HG03064 (cell line): ENCODE data around the gene CMTM4.
"Not testable (repeated sequence)": the region's sequence is repeated elsewhere in the genome, so short reads cannot be mapped to it uniquely, and the experiment has no call there.

Experiments used
- ATAC-seq: cut with Tn5 transposase; IDR thresholded peaks from one replicate; pipeline ENCODE4 v1.9.1; 2021; ENCODE audit warnings: low read depth; ENCODE audit not compliant: unreplicated experiment

CMTM4 gene

DNA sequence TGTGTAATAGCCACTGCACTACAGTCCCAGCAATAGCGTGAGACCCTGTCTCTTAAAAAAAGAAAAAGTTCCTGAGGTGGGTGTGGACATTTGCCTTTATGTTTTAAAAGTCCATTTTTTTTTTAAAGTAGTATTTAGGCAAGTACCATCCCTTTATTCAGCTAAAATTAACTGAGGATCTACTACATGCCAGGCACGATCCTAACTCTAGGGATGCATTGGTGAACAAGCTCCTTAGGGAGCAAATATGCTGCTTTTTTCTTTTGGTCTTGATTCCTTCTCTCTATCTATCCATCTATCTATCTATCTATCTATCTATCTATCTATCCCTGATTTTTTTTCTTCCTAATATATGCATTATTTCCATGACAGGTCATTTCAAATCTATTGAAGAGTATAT is 47.4 kb downstream of the CMTM4 start:
- no peak for ATAC-seq

DNA sequence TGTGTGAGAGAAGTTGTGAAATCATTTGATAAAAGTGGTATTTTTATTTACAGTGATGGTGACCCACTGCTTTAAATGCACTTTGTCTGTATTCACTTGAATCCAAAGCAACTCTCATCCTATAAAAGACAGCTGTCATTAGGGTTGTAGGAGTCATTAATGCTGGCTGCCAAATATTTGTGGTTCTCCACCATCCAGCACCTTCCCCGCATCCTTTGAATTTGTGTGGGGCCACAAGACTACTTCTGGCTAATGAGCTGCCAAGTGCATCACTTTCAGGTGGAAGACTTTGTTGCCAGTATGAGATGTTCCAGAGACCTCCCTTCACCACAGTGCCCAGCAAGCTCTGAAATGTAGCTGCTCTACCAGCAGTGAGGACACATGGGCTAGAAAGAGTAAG is 48.7 kb downstream of the CMTM4 start:
- ATAC-seq: no peak

DNA sequence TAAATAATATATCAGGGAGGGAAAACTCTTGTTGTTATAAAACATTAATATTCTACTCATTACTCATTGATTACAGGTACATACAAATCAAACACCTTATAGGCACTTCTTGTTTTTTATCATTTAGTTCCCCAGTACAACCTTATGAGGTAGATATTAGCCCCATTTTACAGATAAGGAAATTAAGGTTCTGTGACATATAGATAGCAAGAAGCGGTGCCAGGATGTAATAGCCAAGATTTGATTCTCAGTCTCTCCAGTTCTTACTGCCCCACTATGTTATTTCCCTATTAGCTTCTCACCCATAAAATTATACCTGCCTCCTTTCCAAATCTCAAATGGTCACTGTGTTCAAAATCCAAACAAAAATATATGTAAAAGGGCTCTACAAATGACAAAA is 55.2 kb downstream of the CMTM4 start:
- no peak for ATAC-seq

DNA sequence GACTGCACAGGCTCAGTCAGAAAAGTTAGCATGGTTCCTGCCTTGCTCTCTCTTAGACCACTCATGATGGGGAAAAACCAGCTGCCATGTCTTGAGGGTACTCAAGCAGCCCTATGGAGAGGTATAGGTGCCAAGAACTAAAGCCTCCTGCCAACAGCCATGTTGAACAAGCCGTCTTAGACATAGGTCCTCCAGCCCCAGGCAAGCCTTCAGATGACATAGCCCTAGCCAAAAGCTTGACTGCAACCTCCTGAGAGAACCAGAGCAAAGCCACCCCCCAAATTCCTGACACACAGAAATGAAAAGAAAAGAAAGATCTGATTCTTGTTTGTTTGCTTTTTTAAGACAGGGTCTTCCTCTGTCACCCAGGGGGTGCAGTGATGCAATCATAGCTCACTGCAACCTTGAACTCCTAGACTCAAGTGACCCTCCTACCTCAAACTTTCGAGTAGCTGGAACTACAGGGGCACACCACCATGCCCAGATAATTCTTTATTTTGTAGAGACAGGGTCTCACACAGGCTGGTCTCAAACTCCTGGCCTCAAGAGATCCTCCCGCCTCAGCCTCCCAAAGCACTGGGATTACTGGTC is 55.7 kb downstream of the CMTM4 start:
- no peak for ATAC-seq

DNA sequence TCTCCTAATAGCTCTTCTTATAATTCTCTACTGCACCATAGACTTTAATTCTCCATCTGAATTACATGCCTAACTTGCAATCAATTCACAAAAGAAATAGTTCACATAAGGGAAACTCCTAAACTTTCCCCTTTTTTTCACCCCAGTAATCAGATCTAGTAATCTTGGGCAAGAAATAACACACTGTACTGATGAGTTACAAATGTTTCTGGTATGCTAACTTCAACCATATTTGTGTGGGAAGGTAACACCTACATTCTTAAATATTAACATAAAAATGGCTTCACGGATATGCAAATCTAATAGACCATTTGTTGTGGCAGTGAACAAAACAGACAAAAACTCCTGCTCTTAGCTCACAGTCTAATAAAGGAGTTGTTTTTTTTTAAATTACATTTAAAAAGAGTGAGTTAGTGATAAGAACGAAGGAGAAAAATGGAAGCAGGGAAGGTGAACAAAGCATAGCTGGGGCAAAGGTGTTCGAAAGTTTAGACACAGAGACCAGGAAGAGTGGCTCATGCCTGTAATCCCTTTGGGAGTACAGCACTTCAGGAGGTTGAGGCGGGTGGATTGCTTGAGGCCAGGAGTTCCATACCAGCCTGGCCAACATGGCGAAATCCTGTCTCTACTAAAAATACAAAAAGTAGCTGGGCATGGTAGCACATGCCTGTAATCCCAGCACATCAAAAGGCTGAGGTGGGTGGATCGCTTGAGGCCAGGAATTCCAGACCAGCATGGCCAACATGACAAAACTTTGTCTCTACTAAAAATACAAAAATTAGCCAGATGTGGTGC is 57.3 kb downstream of the CMTM4 start:
- no peak for ATAC-seq

DNA sequence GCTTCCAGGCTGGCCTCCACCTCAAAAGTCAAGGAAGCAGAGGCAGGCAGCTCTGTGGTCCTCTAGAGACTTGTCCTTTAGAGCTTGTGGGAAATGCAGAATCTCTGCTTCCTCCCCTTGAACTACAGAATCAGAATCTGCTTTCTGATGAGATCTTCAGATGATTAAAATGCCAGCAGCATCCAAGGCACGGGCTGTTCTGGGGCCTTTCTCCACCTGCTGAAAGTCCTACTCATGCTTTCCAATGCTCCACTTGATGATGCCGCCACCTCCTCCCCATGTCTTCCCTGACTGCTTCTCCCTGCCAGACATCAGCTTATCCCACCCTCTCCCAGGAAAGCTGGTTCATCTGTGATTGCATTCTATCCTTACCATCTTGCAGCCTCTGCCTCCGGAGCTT is 58.7 kb downstream of the CMTM4 start:
- no peak for ATAC-seq

DNA sequence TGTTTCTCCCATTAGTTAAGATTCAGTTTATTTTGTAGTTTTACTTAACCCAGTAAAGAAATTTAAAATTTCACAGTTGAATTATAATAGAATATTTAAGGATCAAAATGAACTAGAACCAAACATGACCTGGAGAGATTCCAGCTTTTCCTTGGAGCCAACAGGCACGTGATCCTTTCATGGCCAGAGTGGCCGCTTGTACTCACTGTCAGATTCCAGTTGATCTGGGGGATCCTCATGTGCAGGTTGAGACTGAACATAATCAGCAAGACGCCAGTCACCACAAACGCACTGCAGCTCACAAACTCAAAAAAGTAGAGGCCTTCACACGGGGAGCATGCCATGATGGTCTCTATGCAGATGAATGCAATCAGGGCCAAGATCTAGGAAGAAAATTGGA is 60.3 kb downstream of the CMTM4 start:
- ATAC-seq: no peak

DNA sequence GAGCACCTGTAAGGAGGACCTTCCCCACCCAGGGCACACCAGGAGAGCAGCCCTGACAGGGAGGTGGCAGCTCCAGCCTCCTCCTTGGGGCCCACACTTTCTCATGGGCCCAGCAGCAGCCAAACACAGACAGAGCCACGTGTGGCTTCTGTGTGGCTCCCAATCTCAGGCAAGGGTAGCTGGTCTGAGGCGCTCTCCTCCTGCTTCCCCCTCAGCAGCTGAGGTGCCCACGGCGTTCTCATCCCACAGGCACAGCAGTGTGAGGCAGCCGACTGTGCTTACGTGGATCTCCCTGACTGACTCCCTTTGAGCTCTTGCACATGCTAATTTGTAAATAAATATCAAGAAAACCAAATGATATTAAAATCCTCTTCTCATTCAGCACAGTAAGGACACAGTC is 61.1 kb downstream of the CMTM4 start:
- no peak for ATAC-seq

DNA sequence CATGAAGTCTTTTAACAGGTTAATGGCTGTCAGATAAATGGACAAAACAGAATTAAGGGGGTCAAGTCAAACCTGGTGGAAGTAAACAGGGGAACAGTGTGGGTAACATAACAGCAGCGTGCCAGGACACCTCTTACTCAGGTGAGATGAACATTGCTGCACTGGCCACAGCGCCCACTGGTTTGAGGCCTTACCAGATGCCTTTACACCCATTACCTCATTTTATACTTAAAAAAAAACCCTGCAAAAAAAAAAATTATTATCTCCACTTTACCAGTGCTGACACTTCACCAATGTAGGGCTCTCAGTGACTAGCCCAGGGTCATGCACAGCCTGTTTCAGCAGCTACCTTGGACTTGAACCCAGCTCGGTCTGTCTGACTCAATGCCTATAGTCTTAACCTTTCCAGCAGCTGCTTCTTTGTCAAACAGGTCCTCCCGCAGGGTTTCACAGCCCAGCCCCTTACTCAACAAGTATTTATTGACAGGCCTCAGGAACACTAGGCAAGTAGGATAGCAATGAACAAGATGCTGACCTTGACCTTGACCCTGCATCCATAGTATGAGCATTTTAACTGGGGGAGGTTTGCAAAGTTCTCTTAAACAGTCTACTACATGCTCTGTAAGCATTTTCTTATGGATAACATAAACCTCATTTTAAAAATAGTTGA is 61.9 kb downstream of the CMTM4 start:
- no peak for ATAC-seq

DNA sequence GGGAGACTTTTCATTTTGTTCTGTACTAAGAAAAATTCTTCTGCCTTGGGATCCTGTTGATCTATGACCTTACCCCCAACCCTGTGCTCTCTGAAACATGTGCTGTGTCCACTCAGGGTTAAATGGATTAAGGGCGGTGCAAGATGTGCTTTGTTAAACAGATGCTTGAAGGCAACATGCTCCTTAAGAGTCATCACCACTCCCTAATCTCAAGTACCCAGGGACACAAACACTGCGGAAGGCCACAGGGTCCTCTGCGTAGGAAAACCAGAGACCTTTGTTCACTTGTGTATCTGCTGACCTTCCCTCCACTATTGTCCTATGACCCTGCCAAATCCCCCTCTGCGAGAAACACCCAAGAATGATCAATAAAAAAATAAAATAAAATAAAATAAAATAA is 65.0 kb downstream of the CMTM4 start:
- not testable (repeated sequence) for ATAC-seq

DNA sequence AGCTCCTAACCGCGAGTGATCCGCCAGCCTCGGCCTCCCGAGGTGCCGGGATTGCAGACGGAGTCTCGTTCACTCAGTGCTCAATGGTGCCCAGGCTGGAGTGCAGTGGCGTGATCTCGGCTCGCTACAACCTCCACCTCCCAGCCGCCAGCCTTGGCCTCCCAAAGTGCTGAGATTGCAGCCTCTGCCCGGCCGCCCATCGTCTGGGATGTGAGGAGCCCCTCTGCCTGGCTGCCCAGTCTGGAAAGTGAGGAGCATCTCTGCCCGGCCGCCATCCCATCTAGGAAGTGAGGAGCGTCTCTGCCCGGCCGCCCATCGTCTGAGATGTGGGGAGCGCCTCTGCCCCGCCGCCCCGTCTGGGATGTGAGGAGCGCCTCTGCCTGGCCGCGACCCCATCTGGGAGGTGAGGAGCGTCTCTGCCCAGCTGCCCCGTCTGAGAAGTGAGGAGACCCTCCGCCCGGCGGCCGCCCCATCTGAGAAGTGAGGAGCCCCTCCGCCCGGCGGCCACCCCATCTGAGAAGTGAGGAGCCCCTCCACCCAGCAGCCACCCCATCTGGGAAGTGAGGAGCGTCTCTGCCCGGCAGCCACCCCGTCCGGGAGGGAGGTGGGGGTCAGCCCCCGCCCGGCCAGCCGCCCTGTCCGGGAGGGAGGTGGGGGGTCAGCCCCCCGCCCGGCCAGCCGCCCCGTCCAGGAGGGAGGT is 65.8 kb downstream of the CMTM4 start:
- not testable (repeated sequence) for ATAC-seq

DNA sequence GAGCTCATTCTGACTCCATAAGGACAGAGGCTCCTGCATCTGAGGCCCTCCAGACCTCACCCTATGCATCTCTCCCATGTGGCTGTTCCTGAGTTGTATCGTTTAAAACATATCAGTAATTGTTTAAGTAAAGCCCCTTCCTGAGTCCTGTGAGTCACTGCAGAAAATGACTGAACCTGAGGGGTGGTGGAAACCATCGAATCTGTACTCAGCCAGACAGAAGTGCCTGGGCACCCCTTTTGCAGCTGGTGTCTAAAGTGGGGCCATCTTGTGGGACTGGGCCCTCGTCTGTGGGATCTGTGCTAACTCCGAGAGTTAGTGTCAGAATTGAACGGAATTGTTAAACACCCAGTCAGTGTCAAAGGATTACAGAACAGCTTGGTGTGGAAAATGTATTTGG is 66.7 kb downstream of the CMTM4 start:
- ATAC-seq: no peak

DNA sequence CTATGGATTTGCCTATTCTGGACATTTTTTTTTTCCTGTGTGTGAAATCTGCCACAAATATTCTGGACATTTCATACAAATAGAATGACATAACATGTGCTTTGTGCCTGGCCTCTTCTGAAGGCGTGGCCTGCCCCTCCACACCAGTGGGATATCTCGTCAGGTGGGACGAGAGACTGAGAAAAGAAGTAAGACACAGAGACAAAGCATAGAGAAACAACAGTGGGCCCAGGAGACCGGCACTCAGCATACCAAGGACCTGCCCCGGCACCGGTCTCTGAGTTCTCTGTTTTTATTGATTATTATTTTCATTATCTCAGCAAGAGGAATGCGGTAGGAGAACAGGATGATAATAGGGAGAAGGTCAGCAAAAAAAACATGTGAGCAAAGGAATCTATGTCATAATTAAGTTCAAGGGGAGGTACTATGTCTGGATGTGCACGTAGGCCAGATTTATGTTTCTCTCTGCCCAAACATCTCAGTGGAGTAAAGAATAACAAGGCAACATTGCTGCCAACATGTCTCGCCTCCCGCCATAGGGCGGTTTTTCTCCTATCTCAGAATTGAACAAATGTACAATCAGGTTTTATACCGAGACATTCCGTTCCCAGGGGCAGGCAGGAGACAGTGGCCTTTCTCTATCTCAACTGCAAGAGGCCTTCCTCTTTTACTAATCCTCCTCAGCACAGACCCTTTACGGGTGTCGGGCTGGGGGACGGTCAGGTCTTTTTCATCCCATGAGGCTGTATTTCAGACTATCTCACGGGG is 68.7 kb downstream of the CMTM4 start:
- not testable (repeated sequence) for ATAC-seq

DNA sequence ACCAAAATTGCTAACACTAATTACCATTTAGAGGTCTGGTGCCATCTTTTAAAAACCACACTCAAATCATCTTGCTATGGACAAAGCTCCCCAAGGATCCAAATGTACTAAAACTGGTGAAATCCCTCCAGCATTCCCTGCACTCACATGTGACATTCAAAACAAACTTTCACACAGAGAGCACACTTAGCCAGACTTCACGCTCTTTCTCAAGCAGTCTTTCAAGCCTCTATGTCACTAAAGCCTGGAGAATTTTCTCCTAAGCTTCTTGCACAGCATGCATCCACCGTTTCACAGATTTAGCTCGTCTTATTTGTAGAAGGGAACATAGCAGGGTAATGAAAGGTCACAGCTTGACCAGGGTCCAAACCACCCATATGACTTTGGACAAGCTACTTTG is 72.8 kb downstream of the CMTM4 start:
- no peak for ATAC-seq

DNA sequence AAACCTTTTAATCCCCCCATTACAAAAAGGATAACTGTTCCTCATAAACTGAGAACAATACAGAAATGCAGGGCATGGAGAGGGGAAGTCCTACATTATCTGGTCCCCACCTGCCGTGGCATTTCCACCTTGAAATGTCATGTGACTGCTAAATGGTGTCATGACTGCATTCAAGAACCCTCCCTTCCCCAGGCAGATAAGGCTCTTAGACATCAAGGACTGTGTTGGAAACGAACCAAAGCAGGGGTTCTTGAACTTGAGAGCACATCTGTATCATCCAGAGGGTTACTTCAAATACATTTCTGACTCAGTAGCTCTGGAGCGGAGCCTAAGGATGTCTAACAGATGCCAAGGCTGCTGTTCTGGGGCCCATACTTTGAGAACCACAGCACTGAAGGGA is 73.7 kb downstream of the CMTM4 start:
- ATAC-seq: no peak

DNA sequence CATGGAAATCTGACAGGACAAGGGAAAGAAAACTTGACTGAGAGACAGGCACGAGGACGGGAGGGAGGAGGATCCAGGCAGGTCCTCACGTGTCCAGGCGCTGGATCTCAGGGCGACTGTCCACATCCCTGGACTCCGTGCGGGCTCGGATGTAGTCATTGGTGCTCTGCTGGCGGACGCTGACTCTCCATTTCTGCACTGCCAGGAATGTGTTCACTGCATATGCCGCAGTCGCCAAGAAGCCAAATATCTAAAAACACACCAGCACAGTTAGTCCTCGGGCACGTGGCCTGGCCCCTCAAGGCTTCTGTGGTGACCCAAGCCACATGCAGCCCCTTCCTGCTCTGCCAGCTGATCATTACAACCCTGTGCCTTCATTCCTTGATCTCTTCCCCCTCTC is 74.6 kb downstream of the CMTM4 start:
- no peak for ATAC-seq

DNA sequence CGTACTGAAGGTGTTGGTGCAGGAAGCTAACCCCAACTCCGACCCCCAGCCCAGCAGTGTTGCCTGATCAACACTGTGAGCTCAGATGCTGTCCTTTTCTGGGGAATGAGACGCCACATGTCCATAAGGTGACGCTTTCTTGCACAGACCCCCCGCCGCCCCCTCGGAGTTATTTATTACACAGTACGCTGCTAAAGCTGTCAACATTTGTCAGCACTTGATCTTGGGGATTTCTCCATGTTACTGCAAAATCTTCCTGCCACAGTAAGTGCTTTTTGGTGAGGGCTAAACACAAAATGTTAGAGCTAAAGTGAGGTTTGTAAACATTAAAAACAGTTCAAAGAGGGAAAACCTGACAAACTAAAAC is 76.1 kb downstream of the CMTM4 start:
- ATAC-seq: no peak

DNA sequence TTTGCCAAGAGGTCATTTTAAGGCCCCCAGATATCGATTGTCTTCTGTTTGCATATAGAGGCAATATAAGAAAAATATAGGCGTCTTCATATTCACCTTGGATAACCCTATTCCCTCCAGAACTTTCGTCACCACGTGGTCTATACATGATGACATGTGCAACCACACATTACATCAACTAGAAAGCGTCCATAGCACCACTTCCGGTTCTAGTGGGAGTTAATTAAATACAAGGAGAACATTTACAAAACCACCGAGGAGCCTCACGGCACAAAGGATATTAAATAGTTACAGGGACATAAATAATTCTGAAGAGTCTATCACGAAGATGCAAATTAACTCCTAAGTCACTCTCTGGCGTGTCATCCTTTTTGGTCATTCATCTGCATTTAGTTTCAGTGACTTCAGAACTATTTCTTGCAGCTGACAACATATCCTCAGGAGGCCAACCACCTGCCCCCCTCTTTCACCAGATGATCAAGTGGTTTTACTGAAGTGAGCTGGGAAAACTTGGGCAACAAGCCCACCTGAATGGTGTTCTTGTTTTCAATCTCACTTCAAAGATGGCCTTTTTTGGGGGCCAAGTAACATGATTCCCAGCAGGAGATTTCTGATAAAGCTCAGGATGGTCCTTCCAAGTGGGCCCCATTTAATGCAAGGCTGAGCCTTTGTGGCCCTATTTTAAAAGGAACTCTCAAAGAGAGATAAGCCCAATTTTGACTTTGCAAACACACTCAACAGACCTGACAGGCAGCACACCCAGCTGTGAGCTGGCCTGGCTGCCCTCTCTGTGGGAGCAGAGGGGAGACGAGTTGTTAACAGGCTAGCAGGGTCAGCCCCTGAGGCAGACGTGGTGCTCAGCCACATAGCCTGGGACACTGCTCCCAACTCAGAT is 76.8 kb downstream of the CMTM4 start:
- ATAC-seq: no peak

DNA sequence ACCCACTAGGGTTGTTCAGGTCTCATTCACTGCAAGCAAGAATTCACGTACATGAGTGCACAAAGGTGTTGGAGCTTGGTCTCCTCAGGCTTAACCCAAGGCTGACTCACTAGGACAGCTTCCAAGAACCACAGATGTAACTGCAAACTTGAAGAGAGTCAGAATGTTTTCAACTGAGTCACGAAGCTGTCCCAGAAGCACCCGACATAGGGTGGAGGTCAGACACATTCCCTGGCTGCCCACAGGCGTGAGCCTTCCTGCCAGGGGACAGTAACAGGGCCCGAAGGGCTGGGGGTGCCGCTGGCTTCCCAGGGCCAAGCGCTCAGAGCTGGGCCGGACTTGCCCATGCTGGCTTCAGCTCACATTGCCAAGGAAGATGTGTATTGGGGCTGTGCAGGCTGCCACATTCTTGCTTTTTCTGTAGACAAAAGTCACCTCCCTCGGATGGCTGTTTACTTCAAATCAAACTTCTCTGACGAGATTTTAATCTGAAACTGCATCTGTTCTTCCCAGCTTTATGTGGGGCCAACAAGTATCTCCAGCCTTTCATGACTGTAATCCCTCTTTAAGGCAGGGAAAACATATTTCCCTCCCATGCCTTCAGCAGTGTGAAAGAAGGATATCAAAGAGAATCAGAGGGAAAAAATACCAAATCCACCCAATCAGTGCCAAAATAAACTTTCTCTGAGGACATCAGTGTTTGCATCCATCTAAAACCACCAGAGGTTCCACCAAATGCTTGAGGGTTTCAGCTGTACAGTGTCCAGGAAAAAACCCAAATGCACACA is 77.8 kb downstream of the CMTM4 start:
- no peak for ATAC-seq
